Measurements from ENCODE around the gene EIF4ENIF1.
"Not testable (repeated sequence)": the region's sequence is repeated elsewhere in the genome, so short reads cannot be mapped to it uniquely, and the experiment has no call there.

EIF4ENIF1 gene

GRCh38 chr22:31445642-31446041, 44.0 kb downstream of the EIF4ENIF1 start:
- no peak for DNase-seq (ENCODE audit: low read depth in 2 of 2, low spot score in 1 of 2)

- no peak for DNase-seq (ENCODE audit: low read depth in 2 of 2, low spot score in 1 of 2)
Observed at GRCh38 chr22:31443516-31443915, 46.1 kb downstream of the EIF4ENIF1 start.

GRCh38 chr22:31442768-31443489, 46.7 kb downstream of the EIF4ENIF1 start:
- DNase-seq (ENCODE audit: low read depth in 2 of 2, low spot score in 1 of 2), result no peak

DNA sequence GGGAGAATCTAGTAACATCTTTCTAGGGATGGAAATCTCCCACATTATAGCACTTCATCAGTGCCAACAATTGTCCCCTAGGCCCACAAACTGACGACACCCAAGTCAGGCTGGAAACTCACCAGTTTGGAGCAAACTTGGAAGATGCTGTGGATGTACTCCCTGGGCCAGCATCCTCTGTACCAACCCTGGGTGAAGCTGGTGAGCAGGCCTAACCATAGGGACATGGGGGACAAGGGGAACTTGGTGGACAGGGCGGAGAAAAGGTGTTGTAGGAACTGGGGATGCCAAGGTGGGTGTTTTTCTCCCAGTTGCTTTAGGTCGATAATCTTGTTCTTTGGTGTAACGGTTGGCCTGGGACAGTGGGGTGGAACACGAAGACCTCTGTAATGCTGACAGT, 48.0 kb downstream of the EIF4ENIF1 start:
- DNase-seq (ENCODE audit: low read depth in 2 of 2, low spot score in 1 of 2), result no peak

- no peak for DNase-seq (ENCODE audit: low read depth in 2 of 2, low spot score in 1 of 2)
Observed at GRCh38 chr22:31440681-31441080, 49.0 kb downstream of the EIF4ENIF1 start.

GRCh38 chr22:31439808-31440207, 49.8 kb downstream of the EIF4ENIF1 start:
- no peak for DNase-seq (ENCODE audit: low read depth in 2 of 2, low spot score in 1 of 2)

- no peak for DNase-seq (ENCODE audit: low read depth in 2 of 2, low spot score in 1 of 2)
Observed at GRCh38 chr22:31436132-31436531, 53.5 kb downstream of the EIF4ENIF1 start.

- no peak for DNase-seq (ENCODE audit: low read depth in 2 of 2, low spot score in 1 of 2)
Observed at GRCh38 chr22:31431950-31432349, 57.7 kb downstream of the EIF4ENIF1 start.

- DNase-seq (ENCODE audit: low read depth in 2 of 2, low spot score in 1 of 2), result no peak
Observed at GRCh38 chr22:31425331-31426050, 64.2 kb downstream of the EIF4ENIF1 start.

DNA sequence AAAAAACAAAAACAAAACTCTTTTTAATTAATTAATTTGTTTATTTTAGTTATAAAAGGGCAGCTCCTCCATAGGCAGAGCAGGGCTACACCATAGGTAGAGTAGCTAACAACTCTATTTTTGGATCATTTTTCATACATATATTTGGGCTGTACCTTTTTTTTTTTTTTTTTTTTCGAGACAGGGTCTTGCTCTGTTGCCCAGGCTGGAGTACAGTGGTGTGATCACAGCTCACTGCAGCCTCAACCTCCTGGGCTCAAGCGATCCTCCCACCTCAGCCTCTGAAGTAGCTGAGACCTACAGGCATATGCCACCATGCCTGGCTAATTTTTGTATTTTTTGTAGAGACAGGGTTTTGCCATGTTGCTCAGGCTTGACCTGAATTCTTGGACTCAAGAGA, 87.3 kb downstream of the EIF4ENIF1 start:
- not testable (repeated sequence) for DNase-seq (ENCODE audit: low read depth in 2 of 2, low spot score in 1 of 2)

GRCh38 chr22:31400023-31400397, 89.6 kb downstream of the EIF4ENIF1 start:
- no peak for DNase-seq (ENCODE audit: low read depth in 2 of 2, low spot score in 1 of 2)

DNA sequence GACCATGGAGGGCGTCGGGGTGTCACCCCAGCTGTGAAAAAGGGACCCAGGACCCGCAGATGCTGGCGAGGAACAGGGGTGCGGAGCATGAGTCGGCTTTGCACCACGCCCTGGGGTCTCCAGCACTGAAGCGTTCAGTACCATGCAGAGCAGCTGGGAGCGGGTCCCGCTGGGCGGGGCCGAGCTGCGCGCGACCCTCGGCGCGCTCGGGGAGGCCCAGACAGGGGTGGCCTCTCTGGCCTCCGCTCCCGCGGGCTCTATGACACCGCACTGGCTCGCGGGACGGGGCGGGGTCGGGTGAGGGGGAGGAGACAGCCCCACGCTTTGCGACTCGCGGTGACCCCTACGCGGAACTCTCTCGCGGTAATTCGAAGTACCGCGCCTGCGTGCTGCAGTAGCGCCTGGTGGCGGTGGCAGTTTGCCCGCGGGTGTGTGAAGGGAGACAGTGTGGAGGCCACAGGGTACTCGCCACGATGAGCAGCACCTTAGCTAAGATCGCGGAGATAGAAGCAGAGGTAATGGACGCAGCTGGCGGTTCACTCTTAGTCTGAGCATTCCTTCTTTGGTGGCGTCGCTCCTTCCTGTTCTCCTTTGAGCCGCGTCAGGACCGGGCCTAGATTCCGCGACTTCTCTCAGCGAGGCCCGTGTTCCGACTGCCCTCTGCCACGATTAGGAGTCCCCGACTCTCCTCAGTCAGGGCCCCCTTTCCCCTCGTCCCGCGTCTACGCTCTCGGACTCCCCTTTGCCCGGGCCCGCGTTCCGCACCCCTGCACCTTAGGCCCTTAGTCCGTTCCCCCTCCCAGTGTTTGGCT, 90.2 kb downstream of the EIF4ENIF1 start, which contains the start of gene DRG1:
Gene DRG1 (plus strand): TSS at position 394 of the 812 bp plus-strand sequence. CDS start 80 bp downstream, at position 474.
- peak; percentile 92 to 93 for DNase-seq (ENCODE audit: low read depth in 2 of 2, low spot score in 1 of 2)

DNA sequence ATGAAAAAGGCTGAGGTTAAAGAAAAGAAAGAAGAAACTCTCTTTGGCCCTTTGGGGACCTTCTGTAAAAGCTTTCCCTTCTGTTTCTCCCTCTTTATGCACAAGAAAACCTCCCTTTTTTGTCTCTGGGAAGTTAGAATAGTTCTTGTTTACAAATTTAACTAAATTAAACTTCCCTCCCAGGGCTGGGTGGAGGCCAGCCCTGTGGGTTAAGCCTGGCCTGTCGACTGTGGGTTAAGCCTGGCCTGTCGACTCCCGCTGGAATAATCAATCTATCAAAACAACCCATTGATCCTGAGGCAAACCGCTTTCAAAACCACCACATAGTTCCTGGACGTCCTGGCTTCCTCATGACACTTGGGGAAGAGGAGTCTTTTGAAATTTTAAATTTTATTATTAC, 91.4 kb downstream of the EIF4ENIF1 start:
- DNase-seq (ENCODE audit: low read depth in 2 of 2, low spot score in 1 of 2), result no peak

GRCh38 chr22:31394326-31394725, 95.3 kb downstream of the EIF4ENIF1 start:
- DNase-seq (ENCODE audit: low read depth in 2 of 2, low spot score in 1 of 2), result no peak

DNA sequence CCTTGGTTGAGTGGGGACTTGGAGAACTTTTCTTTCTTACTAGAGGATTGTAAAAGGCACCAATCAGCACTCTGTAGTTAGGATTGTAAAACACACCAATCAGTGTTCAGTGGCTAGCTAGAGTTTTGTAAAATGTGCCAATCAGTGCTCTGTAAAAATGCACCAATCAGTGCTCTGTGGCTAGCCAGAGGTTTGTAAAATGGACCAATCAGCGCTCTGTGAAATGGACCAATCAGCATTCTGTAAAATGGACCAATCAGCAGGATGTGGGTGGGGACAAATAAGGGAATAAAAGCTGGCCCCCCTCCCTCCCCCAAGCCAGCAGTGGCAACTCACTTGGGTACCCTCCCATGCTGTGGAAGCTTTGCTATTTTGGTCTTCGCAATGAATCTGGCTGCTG, 95.7 kb downstream of the EIF4ENIF1 start:
- no peak for DNase-seq (ENCODE audit: low read depth in 2 of 2, low spot score in 1 of 2)

Measured in stimulated activated CD8-positive, alpha-beta memory T cell treated with anti-CD3 and anti-CD28 coated beads, Interleukin-4, amount 100 ng/mL, for 4 hours (primary cell).